PC-9 (cell line): Measurements from ENCODE around the gene MBIP.
"Not testable (repeated sequence)": the region's sequence is repeated elsewhere in the genome, so short reads cannot be mapped to it uniquely, and the experiment has no call there.

Experiments
- EZH2 ChIP-seq: fragments of 200-600 bp; sonication (generic); IDR thresholded peaks from 2 replicates; pipeline ENCODE4 v1.8.0; 2017; ENCODE audit warnings: antibody characterized with exemption, low read depth
- TF ChIP-seq, protein P1 (sequence below): fragments of 200-600 bp; sonication (generic); conservative IDR thresholded peaks from 2 replicates; pipeline ENCODE4 v1.6.1; 2017; ENCODE audit warnings: mixed run types, antibody characterized with exemption, mild to moderate bottlenecking, moderate library complexity

- TF ChIP-seq, protein P1, sequence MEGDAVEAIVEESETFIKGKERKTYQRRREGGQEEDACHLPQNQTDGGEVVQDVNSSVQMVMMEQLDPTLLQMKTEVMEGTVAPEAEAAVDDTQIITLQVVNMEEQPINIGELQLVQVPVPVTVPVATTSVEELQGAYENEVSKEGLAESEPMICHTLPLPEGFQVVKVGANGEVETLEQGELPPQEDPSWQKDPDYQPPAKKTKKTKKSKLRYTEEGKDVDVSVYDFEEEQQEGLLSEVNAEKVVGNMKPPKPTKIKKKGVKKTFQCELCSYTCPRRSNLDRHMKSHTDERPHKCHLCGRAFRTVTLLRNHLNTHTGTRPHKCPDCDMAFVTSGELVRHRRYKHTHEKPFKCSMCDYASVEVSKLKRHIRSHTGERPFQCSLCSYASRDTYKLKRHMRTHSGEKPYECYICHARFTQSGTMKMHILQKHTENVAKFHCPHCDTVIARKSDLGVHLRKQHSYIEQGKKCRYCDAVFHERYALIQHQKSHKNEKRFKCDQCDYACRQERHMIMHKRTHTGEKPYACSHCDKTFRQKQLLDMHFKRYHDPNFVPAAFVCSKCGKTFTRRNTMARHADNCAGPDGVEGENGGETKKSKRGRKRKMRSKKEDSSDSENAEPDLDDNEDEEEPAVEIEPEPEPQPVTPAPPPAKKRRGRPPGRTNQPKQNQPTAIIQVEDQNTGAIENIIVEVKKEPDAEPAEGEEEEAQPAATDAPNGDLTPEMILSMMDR, result not testable (repeated sequence)
- not testable (repeated sequence) for TF ChIP-seq EZH2
These were observed 7.1 kb upstream of the MBIP start for GRCh38 chr14:36327573-36327972.
